Liver (tissue), 9 donors: ENCODE data around the gene LTBP2. TPM values are rescaled to one million over a fixed set of nuclear protein-coding genes. Genes with fewer than 3 reads are reported as not detected.

Experiments
- DNase-seq: peaks from one replicate; pipeline ENCODE4 v3.0.0-alpha.2; 2017; ENCODE audit warnings: low spot score
- H3K27ac ChIP-seq, 2 donors: one replicate each; pipeline ENCODE4 v1.7.0; 2013; ENCODE audit warnings: inconsistent platforms in 2 of 2, low read length in 2 of 2, control low read depth in 1 of 2, low read depth in 1 of 2, mild to moderate bottlenecking in 1 of 2
- H3K27me3 ChIP-seq, 4 donors: one replicate each; pipeline versions ENCODE4 v1.6.1 to v1.7.0; 2013; ENCODE audit warnings: low read length in 3 of 4, inconsistent platforms in 1 of 4, mild to moderate bottlenecking in 1 of 4, moderate library complexity in 1 of 4; ENCODE audit not compliant: control insufficient read depth in 4 of 4, insufficient read depth in 4 of 4
- H3K36me3 ChIP-seq, 4 donors: one replicate each; pipeline versions ENCODE4 v1.6.1 to v1.7.0; 2013; ENCODE audit warnings: low read length in 3 of 4, mild to moderate bottlenecking in 3 of 4, low read depth in 1 of 4, moderate library complexity in 1 of 4; ENCODE audit not compliant: control insufficient read depth in 4 of 4, insufficient read depth in 3 of 4
- H3K4me1 ChIP-seq, 4 donors: one replicate each; pipeline versions ENCODE4 v1.6.1 to v1.7.0; 2013; ENCODE audit warnings: low read length in 3 of 4, mild to moderate bottlenecking in 3 of 4, moderate library complexity in 1 of 4; ENCODE audit not compliant: control insufficient read depth in 4 of 4, insufficient read depth in 4 of 4
- H3K4me3 ChIP-seq, 3 donors: one replicate each; pipeline versions ENCODE4 v1.6.1 to v1.7.0; 2013; ENCODE audit warnings: low read length in 3 of 3, control low read depth in 1 of 3, low read depth in 1 of 3, mild to moderate bottlenecking in 1 of 3
- H3K9ac ChIP-seq, 2 donors: one replicate each; pipeline ENCODE4 v1.7.0; 2013; ENCODE audit warnings: low read length in 2 of 2, mild to moderate bottlenecking in 2 of 2, moderate library complexity in 2 of 2, control low read depth in 1 of 2, low read depth in 1 of 2
- H3K9me3 ChIP-seq, 4 donors: one replicate each; pipeline versions ENCODE4 v1.6.1 to v1.7.0; 2013; ENCODE audit warnings: low read length in 3 of 4; ENCODE audit not compliant: control insufficient read depth in 4 of 4
- ATF3 ChIP-seq: IDR thresholded peaks from 2 replicates; pipeline ENCODE4 v1.6.1; 2016; ENCODE audit warnings: antibody characterized with exemption
- CTCF ChIP-seq: fragments of 150-350 bp; IDR thresholded peaks from 2 replicates; pipeline ENCODE4 v1.5.1; 2017; ENCODE audit warnings: improper control_type of control experiment, low read depth, low read length; ENCODE audit not compliant: missing input control
- EGR1 ChIP-seq, 2 donors: IDR thresholded peaks; 2 replicates each; pipeline ENCODE4 v1.6.1; 2016 to 2018; ENCODE audit warnings: antibody characterized with exemption in 2 of 2, low read depth in 2 of 2
- FOXA1 ChIP-seq: IDR thresholded peaks from 2 replicates; pipeline ENCODE4 v1.6.1; 2016; ENCODE audit warnings: antibody characterized with exemption
- FOXA2 ChIP-seq: IDR thresholded peaks from 2 replicates; pipeline ENCODE4 v1.6.1; 2016; ENCODE audit warnings: antibody characterized with exemption
- GABPA ChIP-seq, 2 donors: IDR thresholded peaks in 1 of 2; conservative IDR thresholded peaks in 1 of 2; 2 replicates each; pipeline ENCODE4 v1.6.1; 2016; ENCODE audit warnings: antibody characterized with exemption in 2 of 2, mild to moderate bottlenecking in 1 of 2, moderate library complexity in 1 of 2
- HNF4A ChIP-seq, 2 donors: conservative IDR thresholded peaks; 2 replicates each; pipeline ENCODE4 v1.6.1; 2016; ENCODE audit warnings: antibody characterized with exemption in 2 of 2, mild to moderate bottlenecking in 2 of 2
- HNF4G ChIP-seq: IDR thresholded peaks from 2 replicates; pipeline ENCODE4 v1.6.1; 2016; ENCODE audit warnings: antibody characterized with exemption
- JUND ChIP-seq, 2 donors: IDR thresholded peaks; 2 replicates each; pipeline ENCODE4 v1.6.1; 2016; ENCODE audit warnings: antibody characterized with exemption in 2 of 2
- MAX ChIP-seq: IDR thresholded peaks from 2 replicates; pipeline ENCODE4 v1.6.1; 2016; ENCODE audit warnings: antibody characterized with exemption
- NR2F2 ChIP-seq: IDR thresholded peaks from 2 replicates; pipeline ENCODE4 v1.6.1; 2016; ENCODE audit warnings: antibody characterized with exemption
- RAD21 ChIP-seq, 2 donors: IDR thresholded peaks; 2 replicates each; pipeline ENCODE4 v1.6.1; 2016; ENCODE audit warnings: antibody characterized with exemption in 2 of 2, mild to moderate bottlenecking in 2 of 2
- REST ChIP-seq: IDR thresholded peaks from 2 replicates; pipeline ENCODE4 v1.6.1; 2016; ENCODE audit warnings: antibody characterized with exemption, mild to moderate bottlenecking
- RXRA ChIP-seq, 2 donors: IDR thresholded peaks; 2 replicates each; pipeline ENCODE4 v1.6.1; 2017 to 2018; ENCODE audit warnings: antibody characterized with exemption in 2 of 2, mild to moderate bottlenecking in 1 of 2
- SP1 ChIP-seq: IDR thresholded peaks from 2 replicates; pipeline ENCODE4 v1.6.1; 2018; ENCODE audit warnings: antibody characterized with exemption, mild to moderate bottlenecking
- TAF1 ChIP-seq: conservative IDR thresholded peaks from 2 replicates; pipeline ENCODE4 v1.6.1; 2016; ENCODE audit warnings: antibody characterized with exemption, mild to moderate bottlenecking
- YY1 ChIP-seq: IDR thresholded peaks from 2 replicates; pipeline ENCODE4 v1.6.1; 2016; ENCODE audit warnings: antibody characterized with exemption, mild to moderate bottlenecking
- ZBTB33 ChIP-seq: IDR thresholded peaks from 2 replicates; pipeline ENCODE4 v1.6.1; 2016; ENCODE audit warnings: antibody characterized with exemption
- WGBS: extraction: QIAGEN DNeasy Blood & Tissue Kit; methylation state at CpG from one replicate; pipeline ENCODE4 v1.1.7; 2013; 5-methylcytosine and 5-hydroxymethylcytosine counted together
- polyA plus RNA-seq, 2 donors: library from polyadenylated mRNA; stranded (reverse) in 1 of 2; unstranded in 1 of 2; fragments of 200-250 nt in 1 of 2; fragments of >200 nt in 1 of 2; fragmentation: Nextera tagmentation in 1 of 2; extraction: Ambion mirVana in 1 of 2; gene quantifications; one replicate each; pipeline versions ENCODE4 v1.2.1 to v1.2.3, GENCODE V29; 2013 to 2015
- total RNA-seq, 2 donors: library from RNA; depleted of rRNA; stranded (reverse); fragments of >200 nt; gene quantifications; one replicate each; pipeline ENCODE4 v1.2.3, GENCODE V29; 2014
- donor health status: healthy.
- donor health status: healthy.
- donor health status: healthy.
- donor health status: healthy.
- donor health status: healthy.

LTBP2 gene
- total and polyA plus RNA-seq, 4 donors: 0.24 to 1.3 (median 0.89) TPM

GRCh38 chr14:74641601-74642391, 29.8 kb upstream of the LTBP2 start:
- 95% methylated on average over 12 of the region's 12 CpGs for WGBS
- H3K9ac ChIP-seq: no peak overlapping the region

More at GRCh38 chr14:74641601-74642391, 29.8 kb upstream of the LTBP2 start:
- no peak overlapping the region for H3K27ac ChIP-seq
- H3K9me3 ChIP-seq: no peaks in the 10 kb centered on the region
- no peak for DNase-seq
- H3K36me3 ChIP-seq: no peaks in the 10 kb centered on the region
- H3K4me1 ChIP-seq: peaks cover 0 to 2% (median 0%) of the 10 kb centered on the region in 4 donors
- TF ChIP-seq FOXA2 (no peak), CTCF (no peak), TAF1 (no peak), HNF4G (no peak), ZBTB33 (no peak), ATF3 (no peak), RAD21 (IDR thresholded peaks at IDR 0.05) (no peak), SP1 (no peak), NR2F2 (no peak), HNF4A (conservative IDR thresholded peaks at IDR 0.05) (no peak), EGR1 (IDR thresholded peaks at IDR 0.05; ENCODE audit: low read depth in 2 of 2) (no peak), RXRA (IDR thresholded peaks at IDR 0.05) (no peak), MAX (no peak), REST (no peak), YY1 (no peak), GABPA (IDR thresholded peaks at IDR 0.05 in 1 of 2, conservative IDR thresholded peaks at IDR 0.05 in 1 of 2) (no peak), JUND (IDR thresholded peaks at IDR 0.05) (no peak), FOXA1 (no peak)
- H3K4me3 ChIP-seq: no peak overlapping the region
- no peaks in the 10 kb centered on the region for H3K27me3 ChIP-seq
